ENCODE results near the gene COL19A1.
A peak's percentile ranks its signal among the peaks of the same experiment; 100 is the strongest.
"Not testable (repeated sequence)": the region's sequence is repeated elsewhere in the genome, so short reads cannot be mapped to it uniquely, and the experiment has no call there.

The COL19A1 gene

DNA sequence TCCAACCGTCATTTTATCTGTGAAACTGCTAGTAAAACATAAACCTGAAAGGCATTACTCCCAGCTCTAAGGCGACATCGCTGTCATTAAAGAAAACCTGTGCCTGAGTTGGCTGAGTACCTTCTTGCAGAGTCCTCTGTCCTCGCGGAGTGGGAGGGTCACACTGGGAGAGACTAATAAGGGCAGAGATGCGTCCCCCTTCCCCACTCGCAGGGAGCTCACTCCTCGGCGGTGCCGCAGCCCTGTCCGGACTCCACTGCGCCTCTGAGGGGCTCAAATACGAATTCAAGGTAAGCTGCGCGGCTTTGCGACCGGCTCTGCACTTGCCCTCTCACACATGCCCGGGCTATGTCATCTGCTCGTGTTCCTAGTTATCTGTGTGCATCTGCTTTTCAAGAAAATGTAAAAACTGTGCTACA, at the start of gene COL19A1:
Gene COL19A1, plus strand, starts transcription at position 206 of the 419 bp plus-strand sequence. CDS start 13,012 bp downstream, outside the sequence.
- in situ Hi-C loops (cut with HindIII; ENCODE audit: low pct_unique_long_range_greater_than_20kb, low sequenced_read_pairs): no loop called here
- DNase-seq (ENCODE audit: low read depth in 1 of 2, low spot score in 1 of 2): peak in 1 of 2 experiments; percentile 4
- TF ChIP-seq JUND (IDR thresholded peaks at IDR 0.05; ENCODE audit: low read depth): no peak

DNA sequence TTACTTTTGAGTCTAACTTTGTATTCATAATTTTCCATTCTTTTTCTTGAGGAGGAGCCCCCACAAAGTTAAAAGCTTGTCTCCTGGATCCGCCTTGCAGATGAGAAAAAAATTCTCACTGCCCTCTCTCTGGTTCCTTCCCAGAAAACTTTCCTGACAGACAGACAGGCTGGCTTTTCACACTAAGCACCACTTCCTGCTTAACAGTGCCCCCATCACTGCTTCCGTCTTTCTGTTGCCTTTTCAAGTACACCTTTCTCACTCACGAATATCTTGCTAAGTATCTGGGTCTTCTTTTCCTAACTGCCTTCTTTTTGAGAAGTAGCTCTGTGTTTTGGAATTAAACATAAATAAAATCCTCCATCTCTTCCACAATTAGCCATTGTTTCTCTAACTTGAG, 49.8 kb upstream of the COL19A1 start:
- in situ Hi-C loops (cut with HindIII; ENCODE audit: low pct_unique_long_range_greater_than_20kb, low sequenced_read_pairs): no loop called here
- DNase-seq (ENCODE audit: low read depth in 1 of 2, low spot score in 1 of 2): no peak
- no peak for TF ChIP-seq JUND (IDR thresholded peaks at IDR 0.05; ENCODE audit: low read depth)

GRCh38 chr6:69817358-69817757, 49.0 kb upstream of the COL19A1 start:
- no peak for DNase-seq (ENCODE audit: low read depth in 1 of 2, low spot score in 1 of 2)
- in situ Hi-C loops (cut with HindIII; ENCODE audit: low pct_unique_long_range_greater_than_20kb, low sequenced_read_pairs): no loop called here
- TF ChIP-seq JUND (IDR thresholded peaks at IDR 0.05; ENCODE audit: low read depth): no peak

DNA sequence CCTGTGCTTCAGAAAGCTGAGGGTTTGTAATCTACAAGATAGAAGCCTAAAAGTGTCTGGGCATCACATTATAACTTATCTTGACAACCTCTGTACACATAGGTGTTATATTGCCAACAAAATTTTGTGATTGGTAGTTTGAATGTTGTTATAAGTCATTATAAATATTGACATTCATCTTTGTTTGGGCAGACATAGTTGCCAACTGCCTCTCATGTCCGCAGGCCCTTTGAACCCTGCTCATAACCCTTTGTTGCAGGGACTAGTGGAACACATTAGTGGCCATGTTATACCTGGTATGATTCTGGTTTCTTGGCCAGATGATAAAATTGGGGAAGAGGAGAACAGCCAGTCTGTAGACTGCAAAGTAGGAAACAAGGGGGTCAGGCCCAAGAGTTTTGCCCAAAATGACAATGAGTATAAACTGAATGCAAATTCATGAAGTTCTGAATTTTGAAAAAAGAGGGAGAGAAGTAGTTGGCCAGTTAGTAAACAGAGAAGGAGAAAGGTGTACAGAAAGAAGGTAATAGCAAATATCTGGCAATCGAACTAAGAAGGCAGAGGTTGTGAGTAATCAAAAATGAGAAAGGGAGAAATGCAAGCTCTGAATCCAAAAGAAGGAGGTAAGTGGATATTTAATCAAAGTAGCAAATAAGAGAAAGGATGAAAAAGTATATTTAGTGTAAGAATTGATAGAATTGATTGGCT, 48.0 kb upstream of the COL19A1 start:
- TF ChIP-seq JUND (IDR thresholded peaks at IDR 0.05; ENCODE audit: low read depth): no peak
- DNase-seq (ENCODE audit: low read depth in 1 of 2, low spot score in 1 of 2): peak in 1 of 2 experiments; percentile 38
- in situ Hi-C loops (cut with HindIII; ENCODE audit: low pct_unique_long_range_greater_than_20kb, low sequenced_read_pairs): no loop called here

- in situ Hi-C loops (cut with HindIII; ENCODE audit: low pct_unique_long_range_greater_than_20kb, low sequenced_read_pairs): no loop called here
- no peak for DNase-seq (ENCODE audit: low read depth in 1 of 2, low spot score in 1 of 2)
Measured at GRCh38 chr6:69819138-69819537, 47.2 kb upstream of the COL19A1 start.

GRCh38 chr6:69820018-69820417, 46.3 kb upstream of the COL19A1 start:
- in situ Hi-C loops (cut with HindIII; ENCODE audit: low pct_unique_long_range_greater_than_20kb, low sequenced_read_pairs): no loop called here
- TF ChIP-seq JUND (IDR thresholded peaks at IDR 0.05; ENCODE audit: low read depth): no peak
- DNase-seq (ENCODE audit: low read depth in 1 of 2, low spot score in 1 of 2): no peak

More at GRCh38 chr6:69819138-69819537, 47.2 kb upstream of the COL19A1 start:
- TF ChIP-seq JUND (IDR thresholded peaks at IDR 0.05; ENCODE audit: low read depth): no peak

DNA sequence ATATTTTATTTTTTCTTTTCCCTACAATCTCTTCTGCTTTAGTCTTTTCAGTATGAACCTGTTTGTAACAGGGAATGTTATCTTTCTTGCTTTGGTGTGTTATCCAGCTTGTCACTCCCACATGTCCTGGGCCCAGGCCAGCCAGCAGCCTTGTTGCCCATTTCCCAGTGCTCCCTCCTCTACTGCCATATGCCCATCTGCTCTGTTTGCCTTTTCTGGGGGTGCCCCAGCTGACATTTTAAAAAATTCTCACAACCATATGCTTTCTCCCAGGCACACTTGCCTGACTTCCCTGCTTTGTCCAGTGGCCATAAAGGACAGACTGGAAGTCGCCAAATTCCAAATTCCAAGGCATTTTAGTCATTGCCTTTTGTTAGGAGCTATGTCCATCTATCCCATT, 45.9 kb upstream of the COL19A1 start:
- TF ChIP-seq JUND (IDR thresholded peaks at IDR 0.05; ENCODE audit: low read depth): no peak
- no peak for DNase-seq (ENCODE audit: low read depth in 1 of 2, low spot score in 1 of 2)
- in situ Hi-C loops (cut with HindIII; ENCODE audit: low pct_unique_long_range_greater_than_20kb, low sequenced_read_pairs): no loop called here

GRCh38 chr6:69824355-69824754, 42.0 kb upstream of the COL19A1 start:
- in situ Hi-C loops (cut with HindIII; ENCODE audit: low pct_unique_long_range_greater_than_20kb, low sequenced_read_pairs): not testable (repeated sequence)

GRCh38 chr6:69825904-69826303, 40.5 kb upstream of the COL19A1 start:
- in situ Hi-C loops (cut with HindIII; ENCODE audit: low pct_unique_long_range_greater_than_20kb, low sequenced_read_pairs): no loop called here
- no peak for TF ChIP-seq JUND (IDR thresholded peaks at IDR 0.05; ENCODE audit: low read depth)
- no peak for DNase-seq (ENCODE audit: low read depth in 1 of 2, low spot score in 1 of 2)

More at GRCh38 chr6:69824355-69824754, 42.0 kb upstream of the COL19A1 start:
- DNase-seq (ENCODE audit: low read depth in 1 of 2, low spot score in 1 of 2): not testable (repeated sequence)

GRCh38 chr6:69827276-69827893, 39.0 kb upstream of the COL19A1 start:
- TF ChIP-seq JUND (IDR thresholded peaks at IDR 0.05; ENCODE audit: low read depth): no peak
- in situ Hi-C loops (cut with HindIII; ENCODE audit: low pct_unique_long_range_greater_than_20kb, low sequenced_read_pairs): no loop called here
- no peak for DNase-seq (ENCODE audit: low read depth in 1 of 2, low spot score in 1 of 2)

DNA sequence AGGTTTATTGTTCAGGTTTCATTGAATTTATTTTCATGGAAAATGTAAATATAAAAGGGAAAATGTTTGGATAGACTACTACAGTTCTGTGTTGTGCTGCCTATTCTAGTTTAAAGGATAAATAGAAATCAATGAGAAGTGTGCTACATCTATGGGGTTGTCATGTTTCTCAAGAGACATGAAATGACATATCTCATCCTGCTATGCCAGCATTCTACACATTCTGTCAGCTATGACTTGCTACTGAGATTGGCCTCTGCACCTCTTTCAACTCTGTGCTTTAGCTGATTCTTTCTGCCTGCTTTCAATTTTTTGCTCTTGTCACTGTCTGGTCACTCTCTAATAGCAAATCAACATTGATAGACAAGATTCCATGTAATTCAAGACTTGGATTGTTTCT, 33.8 kb upstream of the COL19A1 start:
- no peak for TF ChIP-seq JUND (IDR thresholded peaks at IDR 0.05; ENCODE audit: low read depth)
- no peak for DNase-seq (ENCODE audit: low read depth in 1 of 2, low spot score in 1 of 2)
- in situ Hi-C loops (cut with HindIII; ENCODE audit: low pct_unique_long_range_greater_than_20kb, low sequenced_read_pairs): no loop called here

DNA sequence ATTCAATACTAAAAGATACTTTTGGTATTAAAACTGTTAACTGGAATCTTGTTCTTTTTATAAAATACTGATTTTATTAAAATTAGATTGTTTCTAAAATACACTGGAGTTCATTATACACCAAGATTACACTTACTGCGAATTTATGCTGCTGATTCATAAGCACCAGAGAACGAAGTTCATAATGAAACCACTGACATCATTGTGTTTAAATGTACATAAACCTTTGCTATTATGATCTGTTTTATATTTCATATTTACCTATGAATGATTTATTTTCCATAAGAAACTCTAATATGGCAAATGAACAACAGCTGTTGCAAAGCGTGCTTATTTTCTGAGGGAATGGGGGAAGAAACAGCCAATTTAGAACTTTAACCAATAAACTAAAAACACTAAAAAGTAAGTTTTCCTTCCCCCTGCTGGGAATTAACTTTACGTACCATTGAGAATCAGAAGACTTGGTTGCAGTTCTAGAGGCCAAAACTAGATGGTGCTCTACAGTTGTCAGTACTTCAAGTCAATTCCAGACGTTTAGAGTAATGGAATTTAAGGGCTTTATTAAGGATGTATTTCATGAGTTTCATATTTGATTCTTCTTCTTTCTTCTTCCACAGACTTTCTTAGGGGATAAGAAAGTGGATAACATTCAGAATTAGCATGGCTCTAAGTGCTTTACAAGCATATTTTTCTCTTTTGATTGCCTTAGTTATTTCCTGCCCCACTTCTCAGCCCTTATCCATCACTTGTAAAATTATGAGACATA, 30.8 kb upstream of the COL19A1 start:
- in situ Hi-C loops (cut with HindIII; ENCODE audit: low pct_unique_long_range_greater_than_20kb, low sequenced_read_pairs): no loop called here
- DNase-seq (ENCODE audit: low read depth in 1 of 2, low spot score in 1 of 2): peak; percentile 1 to 73
- no peak for TF ChIP-seq JUND (IDR thresholded peaks at IDR 0.05; ENCODE audit: low read depth)

DNA sequence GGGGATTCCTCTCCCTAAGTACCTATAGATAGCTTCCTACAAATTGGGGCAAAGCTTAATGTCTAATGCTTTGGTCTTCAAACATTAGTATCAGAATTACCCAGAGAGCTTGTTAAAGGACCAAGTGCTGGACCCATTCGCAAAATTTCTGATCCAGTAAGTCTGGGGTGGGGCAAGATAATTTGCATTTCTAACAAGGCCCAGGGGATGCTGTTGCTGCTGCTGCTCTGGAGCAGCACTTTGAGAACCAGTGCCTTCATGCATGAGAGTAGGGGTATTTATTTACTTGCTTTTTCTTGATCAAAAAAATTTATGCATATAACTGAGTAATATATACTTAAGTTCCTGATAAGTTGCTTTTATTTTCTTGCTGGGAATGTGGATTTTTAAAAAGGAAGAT, 24.5 kb upstream of the COL19A1 start:
- in situ Hi-C loops (cut with HindIII; ENCODE audit: low pct_unique_long_range_greater_than_20kb, low sequenced_read_pairs): no loop called here
- no peak for TF ChIP-seq JUND (IDR thresholded peaks at IDR 0.05; ENCODE audit: low read depth)
- DNase-seq (ENCODE audit: low read depth in 1 of 2, low spot score in 1 of 2): no peak

Data from T47D (cell line).